Astrocyte (in vitro differentiated cells and primary cell): ENCODE data around the gene OSBPL6. TPM values are rescaled to one million over a fixed set of nuclear protein-coding genes. Genes with fewer than 3 reads are reported as not detected.
A peak's percentile ranks its signal among the peaks of the same experiment; 100 is the strongest.

Experiments
- DNase-seq: peaks from one replicate; pipeline ENCODE4 v3.0.0-alpha.2; 2010; ENCODE audit warnings: low read depth
- FAIRE-seq: peaks from 2 replicates; lab custom pipeline; 2011; peaks lifted over from hg19 to GRCh38; lab: Jason Lieb, UNC
- H2AFZ ChIP-seq: 2 replicates; pipeline ENCODE4 v1.6.0; 2012; ENCODE audit warnings: low read depth, low read length, inconsistent platforms
- H3K27ac ChIP-seq: 2 replicates; pipeline ENCODE4 v1.5.1; 2011; ENCODE audit warnings: low read depth, low read length, inconsistent platforms
- H3K27me3 ChIP-seq: 2 replicates; pipeline ENCODE4 v1.6.0; 2011; ENCODE audit warnings: low read length, inconsistent platforms; ENCODE audit not compliant: insufficient read depth
- H3K36me3 ChIP-seq: 2 replicates; pipeline ENCODE4 v1.5.1; 2011; ENCODE audit warnings: low read length, inconsistent platforms; ENCODE audit not compliant: insufficient read depth
- H3K4me1 ChIP-seq: 2 replicates; pipeline ENCODE4 v1.5.1; 2011; ENCODE audit warnings: low read length, inconsistent platforms; ENCODE audit not compliant: insufficient read depth
- H3K4me2 ChIP-seq: 2 replicates; pipeline ENCODE4 v1.6.0; 2012; ENCODE audit warnings: low read length, inconsistent platforms
- H3K4me3 ChIP-seq: 2 replicates; pipeline ENCODE4 v1.5.1; 2011; ENCODE audit warnings: low read depth, mild to moderate bottlenecking, low read length, inconsistent platforms; ENCODE audit not compliant: insufficient read depth
- H3K79me2 ChIP-seq: 2 replicates; pipeline ENCODE4 v1.6.0; 2012; ENCODE audit warnings: mild to moderate bottlenecking, low read length, inconsistent platforms; ENCODE audit not compliant: insufficient read depth
- H3K9ac ChIP-seq: 2 replicates; pipeline ENCODE4 v1.6.0; 2012; ENCODE audit warnings: mild to moderate bottlenecking, low read length, inconsistent platforms
- H3K9me3 ChIP-seq: 2 replicates; pipeline ENCODE4 v1.5.1; 2012; ENCODE audit warnings: low read depth, mild to moderate bottlenecking, low read length, inconsistent platforms; ENCODE audit not compliant: insufficient read depth
- H4K20me1 ChIP-seq: 2 replicates; pipeline ENCODE4 v1.6.0; 2012; ENCODE audit warnings: low read length, inconsistent platforms; ENCODE audit not compliant: insufficient read depth
- H3K27ac Mint-ChIP-seq: one replicate; pipeline ENCODE4 v1.8.0; 2021; ENCODE audit warnings: mild to moderate bottlenecking, mixed read lengths; ENCODE audit not compliant: unreplicated experiment
- H3K27me3 Mint-ChIP-seq: one replicate; pipeline ENCODE4 v1.8.0; 2021; ENCODE audit warnings: low read depth, mixed read lengths; ENCODE audit not compliant: unreplicated experiment
- H3K36me3 Mint-ChIP-seq: one replicate; pipeline ENCODE4 v1.8.0; 2021; ENCODE audit warnings: low read depth, mixed read lengths; ENCODE audit not compliant: unreplicated experiment
- H3K4me1 Mint-ChIP-seq: one replicate; pipeline ENCODE4 v1.8.0; 2021; ENCODE audit warnings: low read depth, mixed read lengths; ENCODE audit not compliant: unreplicated experiment
- H3K4me3 Mint-ChIP-seq: one replicate; pipeline ENCODE4 v1.8.0; 2021; ENCODE audit warnings: mild to moderate bottlenecking, moderate library complexity, mixed read lengths; ENCODE audit not compliant: unreplicated experiment
- H3K9me3 Mint-ChIP-seq: one replicate; pipeline ENCODE4 v1.8.0; 2021; ENCODE audit warnings: mild to moderate bottlenecking, mixed read lengths; ENCODE audit not compliant: unreplicated experiment
- CTCF ChIP-seq: IDR thresholded peaks from 2 replicates; pipeline ENCODE4 v1.5.1; 2011; ENCODE audit warnings: low read depth, mild to moderate bottlenecking, inconsistent platforms, low read length, moderate library complexity; ENCODE audit not compliant: insufficient read depth
- EZH2 ChIP-seq: IDR thresholded peaks from 2 replicates; pipeline ENCODE4 v1.6.1; 2012; ENCODE audit warnings: mild to moderate bottlenecking, low read length, inconsistent platforms; ENCODE audit not compliant: insufficient read depth
- total RNA-seq: library from RNA; stranded (reverse); gene quantifications from 2 replicates; pipeline ENCODE4 v1.2.1, GENCODE V29; 2021

Gene OSBPL6
- total RNA-seq, 1 donor from 2014 or later, result 13.4 TPM

- Histone ChIP-seq H4K20me1 (no peaks in the 10 kb centered on the region), H3K4me1 (peaks cover 19% of the 10 kb centered on the region), H3K27ac (peak overlapping the region; percentile 45), H3K27me3 (no peaks in the 10 kb centered on the region), H3K9ac (peak overlapping the region; percentile 41), H3K79me2 (peaks cover 12% of the 10 kb centered on the region), H3K4me2 (peak overlapping the region; percentile 62), H3K9me3 (no peaks in the 10 kb centered on the region), H2AFZ (no peak overlapping the region), H3K36me3 (no peaks in the 10 kb centered on the region), H3K4me3 (no peak overlapping the region)
- DNase-seq, result no peak
- Mint-ChIP-seq H3K4me3 (peak overlapping the region; percentile 68), H3K4me1 (peaks cover 18% of the 10 kb centered on the region), H3K9me3 (no peaks in the 10 kb centered on the region), H3K36me3 (no peaks in the 10 kb centered on the region), H3K27ac (peak overlapping the region; percentile 97), H3K27me3 (no peaks in the 10 kb centered on the region)
- TF ChIP-seq EZH2 (no peak), CTCF (no peak)
- FAIRE-seq, result no peak
Measured at GRCh38 chr2:178242552-178242883, 48.2 kb downstream of the OSBPL6 start.

GRCh38 chr2:178243961-178244360, 49.6 kb downstream of the OSBPL6 start:
- H3K9me3 Mint-ChIP-seq, result no peaks in the 10 kb centered on the region
- H4K20me1 ChIP-seq, result no peaks in the 10 kb centered on the region
- peaks cover 9% of the 10 kb centered on the region for H3K4me1 ChIP-seq
- no peaks in the 10 kb centered on the region for H3K27me3 ChIP-seq
- H3K4me1 Mint-ChIP-seq, result peaks cover 10% of the 10 kb centered on the region
- no peak for TF ChIP-seq CTCF
- no peak for TF ChIP-seq EZH2
- no peak overlapping the region for H3K9ac ChIP-seq
- FAIRE-seq, result no peak
- H3K27me3 Mint-ChIP-seq, result no peaks in the 10 kb centered on the region
- no peaks in the 10 kb centered on the region for H3K36me3 ChIP-seq
- DNase-seq, result no peak
- peaks cover 19% of the 10 kb centered on the region for H3K79me2 ChIP-seq
- H3K36me3 Mint-ChIP-seq, result no peaks in the 10 kb centered on the region
- no peak overlapping the region for H3K4me3 ChIP-seq
- H3K27ac ChIP-seq, result no peak overlapping the region
- no peak overlapping the region for H2AFZ ChIP-seq
- H3K4me3 Mint-ChIP-seq, result peak overlapping the region; percentile 28
- H3K4me2 ChIP-seq, result no peak overlapping the region
- H3K9me3 ChIP-seq, result no peaks in the 10 kb centered on the region
- no peak overlapping the region for H3K27ac Mint-ChIP-seq

- Mint-ChIP-seq H3K4me1 (peaks cover 10% of the 10 kb centered on the region), H3K36me3 (no peaks in the 10 kb centered on the region), H3K4me3 (no peak overlapping the region), H3K27me3 (no peaks in the 10 kb centered on the region), H3K9me3 (no peaks in the 10 kb centered on the region), H3K27ac (no peak overlapping the region)
- Histone ChIP-seq H3K4me1 (peaks cover 9% of the 10 kb centered on the region), H3K4me3 (no peak overlapping the region), H3K9me3 (no peaks in the 10 kb centered on the region), H2AFZ (no peak overlapping the region), H3K79me2 (peaks cover 19% of the 10 kb centered on the region), H4K20me1 (no peaks in the 10 kb centered on the region), H3K27ac (no peak overlapping the region), H3K27me3 (no peaks in the 10 kb centered on the region), H3K36me3 (no peaks in the 10 kb centered on the region), H3K4me2 (no peak overlapping the region), H3K9ac (no peak overlapping the region)
- DNase-seq (no peak), FAIRE-seq (no peak)
- TF ChIP-seq CTCF, result no peak
Measured at GRCh38 chr2:178244777-178245176, 50.5 kb downstream of the OSBPL6 start.
